Endodermal cell (in vitro differentiated cells): Measurements from ENCODE around the gene DOCK2. TPM values are rescaled to one million over a fixed set of nuclear protein-coding genes. Genes with fewer than 3 reads are reported as not detected.
"Not testable (repeated sequence)": the region's sequence is repeated elsewhere in the genome, so short reads cannot be mapped to it uniquely, and the experiment has no call there.

Experiments
- DNase-seq: peaks from one replicate; pipeline ENCODE4 v3.0.0-alpha.2; 2017
- H3K27ac ChIP-seq: 2 replicates; pipeline ENCODE4 v1.5.1; 2013; ENCODE audit warnings: mild to moderate bottlenecking, low read depth, low read length, moderate library complexity
- H3K27me3 ChIP-seq: 2 replicates; pipeline ENCODE4 v1.6.1; 2013; ENCODE audit warnings: mild to moderate bottlenecking, low read length, moderate library complexity; ENCODE audit not compliant: insufficient read depth, control insufficient read depth, poor library complexity, severe bottlenecking
- H3K36me3 ChIP-seq: 2 replicates; pipeline ENCODE4 v1.7.0; 2013; ENCODE audit warnings: mild to moderate bottlenecking, low read length, moderate library complexity; ENCODE audit not compliant: control insufficient read depth, insufficient read depth
- H3K4me1 ChIP-seq: one replicate; pipeline ENCODE4 v1.7.0; 2013; ENCODE audit warnings: low read length; ENCODE audit not compliant: control insufficient read depth, insufficient read depth
- H3K4me3 ChIP-seq: 2 replicates; pipeline ENCODE4 v1.5.1; 2013; ENCODE audit warnings: mild to moderate bottlenecking, low read length, moderate library complexity
- H3K9ac ChIP-seq: 2 replicates; pipeline ENCODE4 v1.6.1; 2013; ENCODE audit warnings: mild to moderate bottlenecking, low read length, moderate library complexity; ENCODE audit not compliant: poor library complexity, severe bottlenecking; ENCODE audit errors: extremely low read depth
- H3K9me3 ChIP-seq: 2 replicates; pipeline ENCODE4 v1.6.1; 2013; ENCODE audit warnings: mild to moderate bottlenecking, low read length, moderate library complexity; ENCODE audit not compliant: control insufficient read depth
- H3K27ac Mint-ChIP-seq: 2 replicates; pipeline ENCODE4 v1.8.0; 2020; ENCODE audit warnings: mixed read lengths
- H3K27me3 Mint-ChIP-seq: 2 replicates; pipeline ENCODE4 v1.8.0; 2021; ENCODE audit warnings: mild to moderate bottlenecking, mixed read lengths; ENCODE audit not compliant: insufficient read depth
- H3K36me3 Mint-ChIP-seq: 2 replicates; pipeline ENCODE4 v1.8.0; 2020; ENCODE audit warnings: low read depth, mixed read lengths
- H3K4me1 Mint-ChIP-seq: 2 replicates; pipeline ENCODE4 v1.8.0; 2020; ENCODE audit warnings: mixed read lengths
- H3K4me3 Mint-ChIP-seq: 2 replicates; pipeline ENCODE4 v1.8.0; 2020; ENCODE audit warnings: mild to moderate bottlenecking, moderate library complexity, mixed read lengths
- H3K9me3 Mint-ChIP-seq: 2 replicates; pipeline ENCODE4 v1.8.0; 2020; ENCODE audit warnings: mild to moderate bottlenecking, mixed read lengths
- CTCF ChIP-seq: fragments of 200-600 bp; sonication (generic); conservative IDR thresholded peaks from 2 replicates; pipeline ENCODE4 v1.5.0; 2021; ENCODE audit warnings: antibody characterized with exemption, mild to moderate bottlenecking
- WGBS, 2 experiments: methylation state at CpG; one replicate each; pipeline versions ENCODE4 v1.1.5 to v1.1.7; 2013; ENCODE audit warnings: missing lambda C conversion rate in 2 of 2, mixed read lengths in 1 of 2; ENCODE audit not compliant: insufficient coverage in 1 of 2, insufficient read length in 1 of 2; 5-methylcytosine and 5-hydroxymethylcytosine counted together
- total RNA-seq, 2 donors: library from RNA; stranded (reverse); fragmentation: NEBNext Ultra II Directional in 1 of 2; extraction: Animal tissue kit (Norgen Biotek cat#: 25700) in 1 of 2; gene quantifications; 2 replicates in 1 of 2; 3 replicates in 1 of 2; pipeline ENCODE4 v1.2.1, GENCODE V29; 2021

Gene DOCK2
- total RNA-seq, 2 donors from 2014 or later, result 2.6 to 3.9 TPM

- peaks cover 39% of the 10 kb centered on the region for H3K4me1 Mint-ChIP-seq
- Histone ChIP-seq H3K9me3 (no peaks in the 10 kb centered on the region), H3K27me3 (no peaks in the 10 kb centered on the region), H3K4me1 (peaks cover 14% of the 10 kb centered on the region), H3K36me3 (no peaks in the 10 kb centered on the region), H3K9ac (no peak overlapping the region), H3K4me3 (no peak overlapping the region), H3K27ac (no peak overlapping the region)
- WGBS, 2 experiments, result 85 to 95% methylated on average over 5 of the region's 5 CpGs
- H3K36me3 Mint-ChIP-seq, result no peaks in the 10 kb centered on the region
- H3K27me3 Mint-ChIP-seq, result no peaks in the 10 kb centered on the region
- H3K9me3 Mint-ChIP-seq, result no peaks in the 10 kb centered on the region
- TF ChIP-seq CTCF, result peak; percentile 60
- no peak overlapping the region for H3K27ac Mint-ChIP-seq
- DNase-seq, result peak; percentile 66
- H3K4me3 Mint-ChIP-seq, result no peak overlapping the region
These were observed 168.5 kb downstream of the DOCK2 start for GRCh38 chr5:169805527-169805934.

GRCh38 chr5:169805937-169806700 is 169.0 kb downstream of the DOCK2 start:
- H3K27me3 ChIP-seq, result no peaks in the 10 kb centered on the region
- H3K4me3 ChIP-seq, result no peak overlapping the region
- WGBS, 2 experiments, result 89 to 98% methylated on average over 4 to 6 of the region's 6 CpGs
- no peak overlapping the region for H3K27ac ChIP-seq
- H3K9me3 Mint-ChIP-seq, result no peaks in the 10 kb centered on the region
- no peaks in the 10 kb centered on the region for H3K27me3 Mint-ChIP-seq
- DNase-seq, result no peak
- no peaks in the 10 kb centered on the region for H3K36me3 ChIP-seq
- H3K9me3 ChIP-seq, result no peaks in the 10 kb centered on the region
- H3K4me1 ChIP-seq, result peaks cover 14% of the 10 kb centered on the region
- H3K27ac Mint-ChIP-seq, result no peak overlapping the region
- H3K4me1 Mint-ChIP-seq, result peaks cover 39% of the 10 kb centered on the region
- H3K36me3 Mint-ChIP-seq, result no peaks in the 10 kb centered on the region
- no peak for TF ChIP-seq CTCF
- no peak overlapping the region for H3K4me3 Mint-ChIP-seq
- no peak overlapping the region for H3K9ac ChIP-seq

- H3K4me1 Mint-ChIP-seq, result peaks cover 30% of the 10 kb centered on the region
- no peaks in the 10 kb centered on the region for H3K36me3 Mint-ChIP-seq
- H3K27me3 Mint-ChIP-seq, result no peaks in the 10 kb centered on the region
- Histone ChIP-seq H3K9ac (no peak overlapping the region), H3K9me3 (no peaks in the 10 kb centered on the region), H3K4me3 (no peak overlapping the region), H3K36me3 (no peaks in the 10 kb centered on the region), H3K27me3 (no peaks in the 10 kb centered on the region), H3K4me1 (peaks cover 10% of the 10 kb centered on the region), H3K27ac (no peak overlapping the region)
- peak; percentile 69 for DNase-seq
- H3K4me3 Mint-ChIP-seq, result no peak overlapping the region
- H3K9me3 Mint-ChIP-seq, result no peaks in the 10 kb centered on the region
- TF ChIP-seq CTCF, result peak; percentile 45
- peak overlapping the region; percentile 52 for H3K27ac Mint-ChIP-seq
- 10 to 11% methylated on average over 2 of the region's 2 CpGs for WGBS, 2 experiments
These were observed 171.1 kb downstream of the DOCK2 start for GRCh38 chr5:169808118-169808581.

- not testable (repeated sequence) for DNase-seq, H3K9ac ChIP-seq, H3K27me3 Mint-ChIP-seq, H3K4me3 ChIP-seq, H3K4me3 Mint-ChIP-seq, H3K27ac Mint-ChIP-seq, H3K9me3 ChIP-seq, H3K9me3 Mint-ChIP-seq, H3K36me3 Mint-ChIP-seq, H3K4me1 ChIP-seq, H3K27ac ChIP-seq, H3K36me3 ChIP-seq, H3K27me3 ChIP-seq
- WGBS, 2 experiments, result 78 to 100% methylated on average over 2 to 3 of the region's 3 CpGs
- peaks cover 23% of the 10 kb centered on the region for H3K4me1 Mint-ChIP-seq
These were observed 171.8 kb downstream of the DOCK2 start for GRCh38 chr5:169808880-169809279.
